GM12873 (cell line): ENCODE results near the gene CLCA2.

Source experiments
- CTCF ChIP-seq: IDR thresholded peaks from 2 replicates; pipeline ENCODE4 v1.5.1; 2012; ENCODE audit warnings: low read depth, mild to moderate bottlenecking, moderate library complexity, low read length, control low read depth; ENCODE audit not compliant: insufficient read depth; ENCODE audit errors: missing control alignments

The CLCA2 gene

GRCh38 chr1:86472152-86472551 lies 48.2 kb downstream of the CLCA2 start:
- no peak for TF ChIP-seq CTCF

GRCh38 chr1:86472767-86473166 lies 48.8 kb downstream of the CLCA2 start:
- no peak for TF ChIP-seq CTCF

- no peak for TF ChIP-seq CTCF
These were observed 53.3 kb downstream of the CLCA2 start for GRCh38 chr1:86477256-86477655.

GRCh38 chr1:86477682-86478081 lies 53.7 kb downstream of the CLCA2 start:
- TF ChIP-seq CTCF, result no peak

- TF ChIP-seq CTCF, result no peak
These were observed 54.6 kb downstream of the CLCA2 start for GRCh38 chr1:86478416-86479156.

GRCh38 chr1:86481966-86482365 lies 58.0 kb downstream of the CLCA2 start:
- TF ChIP-seq CTCF, result no peak

- no peak for TF ChIP-seq CTCF
These were observed 63.3 kb downstream of the CLCA2 start for GRCh38 chr1:86487131-86487810.
